HG02678 (cell line): Measurements from ENCODE around the gene ULBP3.

Experiments used
- ATAC-seq: cut with Tn5 transposase; IDR thresholded peaks from one replicate; pipeline ENCODE4 v1.9.1; 2021; ENCODE audit warnings: mild to moderate bottlenecking, moderate library complexity; ENCODE audit not compliant: unreplicated experiment

ULBP3 gene

DNA sequence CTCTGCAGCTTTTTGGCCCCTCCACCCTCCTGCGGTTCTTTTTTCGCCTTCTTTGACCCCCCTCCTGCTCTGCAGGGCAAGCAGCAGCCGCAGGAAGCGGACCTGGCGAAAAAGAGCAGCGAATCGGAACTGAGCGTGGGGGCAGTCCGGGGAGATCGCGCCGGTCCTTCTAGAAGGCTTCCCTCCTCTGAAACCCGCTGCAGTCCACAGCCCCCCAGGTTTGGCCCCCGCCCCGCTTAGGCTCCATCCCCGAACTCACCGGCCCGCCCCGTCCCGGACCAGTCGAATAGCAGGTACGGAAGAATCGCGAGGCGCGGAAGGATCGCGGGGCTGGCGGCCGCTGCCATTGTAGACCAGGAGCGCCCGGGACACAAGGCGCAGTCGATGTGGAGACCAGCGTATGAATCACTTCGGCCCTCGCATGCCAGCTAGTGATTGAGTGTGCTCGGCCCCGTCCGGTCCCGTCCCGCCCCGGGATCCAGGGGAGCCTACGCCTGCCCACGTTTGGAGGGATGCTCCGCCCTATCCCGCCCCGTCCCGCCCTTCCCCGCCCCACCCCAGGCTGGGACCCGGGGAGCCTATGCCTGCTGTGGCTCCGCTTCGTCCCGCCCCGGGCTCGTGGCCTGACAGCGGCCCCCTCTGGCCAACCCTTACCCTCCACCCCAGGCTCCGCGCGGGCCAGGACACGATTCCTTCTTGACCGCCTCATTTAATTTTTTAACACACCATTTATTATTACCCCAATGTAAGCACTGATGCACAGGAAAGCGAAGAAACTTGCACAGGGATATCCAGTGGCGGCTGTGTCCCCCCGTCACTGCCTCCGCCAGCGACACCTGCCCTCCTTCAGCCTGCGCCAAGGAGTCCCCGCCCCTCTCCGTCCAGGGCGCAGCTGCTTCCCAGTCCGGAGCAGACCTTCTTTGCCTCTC lies at the start of gene ULBP3:
Gene ULBP3 (minus strand): TSS at position 402 of the 929 bp plus-strand sequence. CDS start 55 bp downstream, at position 347.
- ATAC-seq: peak; percentile 74

DNA sequence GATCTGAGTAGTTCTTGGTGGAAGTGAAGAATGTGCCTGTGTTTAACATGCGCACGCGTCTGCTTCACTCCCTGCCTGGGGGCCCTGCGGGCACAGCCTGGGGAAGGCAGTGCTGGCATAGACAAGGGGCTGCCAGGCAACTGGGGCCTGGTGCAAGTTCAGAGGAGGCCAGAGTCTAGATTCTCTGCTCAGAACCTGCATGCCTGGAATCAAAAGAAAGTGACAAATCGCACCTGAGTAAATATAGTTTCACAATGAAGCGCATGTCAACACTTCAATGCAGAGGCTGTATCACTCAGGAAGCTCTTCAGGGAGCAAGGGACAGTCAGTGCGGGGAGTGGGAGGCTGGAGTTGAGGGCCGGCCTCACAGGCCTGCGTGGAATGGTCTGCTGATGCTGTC lies 49.7 kb upstream of the ULBP3 start:
- ATAC-seq: no peak

DNA sequence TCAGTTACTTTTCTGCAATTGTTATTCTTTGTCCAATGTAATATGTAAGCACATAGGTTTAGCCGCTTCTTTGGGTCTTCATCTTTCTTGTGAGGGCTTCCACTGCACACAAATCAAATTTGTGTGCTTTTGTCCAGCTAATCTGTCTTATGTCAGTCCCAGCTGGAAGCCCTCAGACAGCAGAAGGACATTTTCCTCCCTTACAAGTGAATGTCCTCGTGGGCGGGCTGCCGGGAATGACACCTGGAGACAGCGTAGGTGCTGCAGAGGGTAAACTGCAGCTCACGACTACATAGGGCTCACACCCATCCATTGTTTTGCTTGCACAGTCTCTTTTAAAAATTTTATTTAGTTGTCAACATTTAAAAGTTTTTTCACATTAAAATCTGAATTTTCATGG lies 49.3 kb upstream of the ULBP3 start:
- no peak for ATAC-seq

GRCh38 chr6:150116200-150116800 lies 47.4 kb upstream of the ULBP3 start:
- ATAC-seq: no peak

- ATAC-seq: no peak
Measured at GRCh38 chr6:150115769-150116168, 46.8 kb upstream of the ULBP3 start.

DNA sequence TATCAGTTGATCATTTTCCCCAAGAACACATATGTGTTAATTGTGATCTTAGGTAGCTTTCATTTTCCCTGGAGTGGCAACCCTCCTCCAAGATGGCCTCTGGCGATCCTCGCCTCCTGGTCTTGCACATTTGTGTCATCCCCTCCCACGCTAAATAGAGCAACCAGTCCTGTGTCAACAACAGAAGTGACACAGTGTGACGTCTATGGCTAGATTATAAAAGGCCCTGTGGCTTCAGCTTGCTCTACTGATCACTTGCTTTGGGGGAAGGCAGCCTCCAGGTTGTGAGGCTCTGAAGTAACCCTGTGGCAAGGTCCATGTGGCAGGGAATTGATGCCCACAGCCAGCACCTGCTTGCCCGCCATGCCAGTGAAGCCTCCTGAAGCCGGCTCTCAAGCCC lies 43.3 kb upstream of the ULBP3 start:
- no peak for ATAC-seq

DNA sequence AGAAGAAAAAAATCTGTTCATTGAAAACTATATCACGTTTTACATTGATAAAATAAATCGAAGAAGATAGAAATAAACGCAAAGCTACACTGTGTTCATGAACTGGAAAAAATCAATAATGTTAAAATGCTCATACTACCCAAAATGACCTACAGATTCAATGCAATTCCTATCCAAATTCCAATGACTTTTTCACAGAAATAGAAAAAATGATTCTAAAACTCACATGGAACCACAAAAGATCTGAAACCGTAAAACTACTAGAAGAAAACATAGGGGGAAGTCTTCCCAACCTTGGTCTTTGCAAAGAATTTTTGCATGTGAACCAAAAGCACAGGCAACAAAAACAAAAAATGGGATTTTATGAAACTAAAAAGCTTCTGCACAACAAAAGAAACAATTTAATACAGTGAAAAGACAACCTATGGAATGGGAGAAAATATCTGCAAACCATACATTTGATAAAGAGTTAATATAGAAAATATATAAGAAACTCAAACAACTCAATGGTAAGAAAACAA lies 33.9 kb upstream of the ULBP3 start:
- ATAC-seq: no peak

DNA sequence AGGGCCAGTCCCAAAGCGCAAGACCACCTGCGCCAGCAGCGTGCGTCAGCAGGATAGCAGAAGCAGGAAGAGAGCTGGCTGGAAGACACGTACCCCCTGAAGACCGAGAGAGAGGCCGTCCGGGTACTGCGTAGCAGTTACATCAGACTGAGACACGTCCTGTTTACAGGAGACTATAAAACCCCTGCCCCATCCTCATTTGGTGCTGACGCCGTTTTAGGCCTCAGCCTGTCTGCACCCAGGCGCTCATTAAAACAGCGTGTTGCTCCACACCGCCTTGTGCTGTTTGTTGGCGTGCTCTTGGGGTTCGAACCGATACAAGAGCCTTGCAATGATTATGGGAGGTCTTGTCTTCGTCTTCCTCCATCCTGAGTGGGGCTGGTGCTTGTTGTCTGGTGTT lies 31.8 kb upstream of the ULBP3 start:
- no peak for ATAC-seq

GRCh38 chr6:150099953-150100352 lies 31.0 kb upstream of the ULBP3 start:
- no peak for ATAC-seq

DNA sequence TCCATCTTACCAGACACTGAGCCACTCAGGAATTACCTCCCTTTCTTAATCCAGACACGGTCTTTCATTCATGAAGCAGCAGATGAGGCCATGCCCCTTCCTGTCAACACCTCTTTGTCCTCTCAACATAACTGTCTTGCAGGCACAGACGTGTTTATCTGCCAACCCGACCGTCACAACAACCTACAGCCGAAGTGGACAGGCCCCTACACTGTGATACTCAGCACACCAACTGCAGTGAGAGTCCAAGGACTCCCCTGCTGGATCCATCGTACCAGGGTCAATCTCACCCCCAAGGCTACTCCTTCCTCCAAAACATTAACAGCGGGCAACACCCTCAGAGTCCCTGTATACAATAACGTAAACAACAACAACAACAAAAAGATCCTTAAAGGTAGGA lies 30.6 kb upstream of the ULBP3 start:
- no peak for ATAC-seq

- ATAC-seq: no peak
Measured at GRCh38 chr6:150098155-150098554, 29.2 kb upstream of the ULBP3 start.

- no peak for ATAC-seq
Measured at GRCh38 chr6:150093397-150093796, 24.5 kb upstream of the ULBP3 start.

GRCh38 chr6:150091476-150091875 lies 22.6 kb upstream of the ULBP3 start:
- no peak for ATAC-seq

DNA sequence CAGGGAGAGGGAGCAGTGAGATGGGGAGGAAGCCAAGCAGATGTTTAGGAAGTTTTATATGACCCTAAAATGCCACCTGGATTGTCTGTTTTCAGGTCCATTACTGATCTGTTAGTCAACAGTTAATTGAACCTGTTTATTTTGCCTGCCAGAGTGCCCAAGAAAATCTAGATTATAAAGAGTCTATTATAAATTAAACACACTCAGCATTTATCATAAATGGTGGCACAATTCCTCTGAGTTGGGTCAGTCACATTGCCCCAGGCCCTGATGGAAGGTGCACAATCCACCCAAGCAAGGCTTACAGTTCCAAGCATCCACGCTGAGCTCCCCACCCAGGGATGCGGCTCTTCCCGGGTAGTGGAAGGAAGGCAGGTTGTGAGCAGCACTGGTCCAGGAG lies 21.4 kb upstream of the ULBP3 start:
- no peak for ATAC-seq

GRCh38 chr6:150088481-150089154 lies 19.7 kb upstream of the ULBP3 start:
- ATAC-seq: no peak

- no peak for ATAC-seq
Measured at GRCh38 chr6:150087336-150087735, 18.4 kb upstream of the ULBP3 start.

- ATAC-seq: no peak
Measured at GRCh38 chr6:150086026-150086425, 17.1 kb upstream of the ULBP3 start.

- ATAC-seq: no peak
Measured at GRCh38 chr6:150084426-150084825, 15.5 kb upstream of the ULBP3 start.

- no peak for ATAC-seq
Measured at GRCh38 chr6:150083839-150084238, 14.9 kb upstream of the ULBP3 start.

DNA sequence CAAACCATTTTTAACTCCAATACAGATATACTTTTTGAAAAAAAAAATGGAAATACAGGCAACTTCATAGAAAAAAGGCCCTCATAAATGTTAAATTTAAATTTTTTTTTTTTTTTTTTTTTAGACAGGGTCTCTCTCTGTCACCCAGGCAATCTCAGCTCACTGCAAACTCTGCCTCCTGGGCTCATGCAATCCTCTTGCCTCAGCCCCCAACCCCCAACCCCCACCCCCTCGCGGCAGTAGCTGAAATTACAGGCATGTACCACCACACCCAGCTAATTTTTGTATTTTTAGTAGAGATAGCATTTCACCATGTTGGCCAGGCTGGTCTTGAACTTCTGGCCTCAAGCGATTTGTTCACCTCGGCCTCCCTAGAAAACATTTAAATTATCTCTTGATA lies 12.8 kb upstream of the ULBP3 start:
- ATAC-seq: no peak

DNA sequence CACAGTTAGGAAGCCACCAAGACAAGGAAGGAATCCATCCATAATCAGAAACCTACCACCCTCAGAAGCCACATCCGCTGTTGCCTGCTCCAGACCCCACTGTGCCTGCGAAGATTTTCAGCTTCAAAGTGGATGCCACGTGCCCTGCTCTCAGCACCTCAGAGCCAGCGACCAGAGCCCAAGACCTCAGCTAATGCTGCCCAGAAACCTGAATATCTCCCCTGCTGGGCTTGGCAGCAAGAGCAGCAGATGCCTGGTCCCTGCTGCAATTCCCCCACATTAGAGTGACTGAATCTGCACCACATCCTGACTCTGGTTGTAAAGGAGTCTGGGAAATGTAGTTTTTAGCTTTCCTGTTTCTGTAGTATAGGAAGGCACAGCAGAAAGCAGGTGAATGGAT lies 10.7 kb upstream of the ULBP3 start:
- no peak for ATAC-seq

DNA sequence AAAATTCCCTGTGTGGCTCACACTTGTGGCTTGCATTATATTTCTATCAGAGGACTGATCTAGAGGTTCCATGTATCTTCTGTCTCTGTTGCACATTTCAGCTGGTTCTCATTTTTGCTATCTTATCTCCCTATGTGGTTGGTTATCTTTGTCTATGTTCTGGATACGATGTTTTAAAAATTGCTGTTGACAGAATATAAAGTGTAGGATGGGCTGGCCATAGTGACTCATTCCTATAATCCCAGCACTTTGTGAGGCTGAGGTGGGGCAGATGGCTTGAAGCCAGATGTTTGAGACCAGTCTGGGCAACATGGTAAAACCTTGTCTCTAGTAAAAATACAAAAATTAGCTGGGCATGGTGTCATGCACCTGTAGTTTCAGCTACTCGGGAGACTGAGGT lies 9.9 kb upstream of the ULBP3 start:
- ATAC-seq: no peak
